HEK293T (cell line): ENCODE data around the gene HOXA11.
A peak's percentile ranks its signal among the peaks of the same experiment; 100 is the strongest.

Source experiments
- ARNT ChIP-seq: fragments of 450-650 bp; IDR thresholded peaks from 2 replicates; pipeline ENCODE4 v1.6.1; 2017; ENCODE audit warnings: mild to moderate bottlenecking
- BHLHE40 ChIP-seq: fragments of 450-650 bp; IDR thresholded peaks from 2 replicates; pipeline ENCODE4 v1.6.1; 2016; ENCODE audit warnings: mild to moderate bottlenecking, moderate library complexity, borderline replicate concordance
- CTBP1 ChIP-seq: fragments of 450-650 bp; IDR thresholded peaks from 2 replicates; pipeline ENCODE4 v1.6.1; 2016; ENCODE audit warnings: borderline replicate concordance
- FOXA1 ChIP-seq: fragments of 450-650 bp; IDR thresholded peaks from 2 replicates; pipeline ENCODE4 v1.6.1; 2016; ENCODE audit warnings: mild to moderate bottlenecking
- FOXK2 ChIP-seq: fragments of 450-650 bp; IDR thresholded peaks from 2 replicates; pipeline ENCODE4 v1.6.1; 2016; ENCODE audit warnings: mild to moderate bottlenecking
- FOXM1 ChIP-seq: fragments of 450-650 bp; IDR thresholded peaks from 2 replicates; pipeline ENCODE4 v1.6.1; 2017; ENCODE audit warnings: mild to moderate bottlenecking, borderline replicate concordance
- HDGF ChIP-seq: fragments of 450-650 bp; IDR thresholded peaks from 2 replicates; pipeline ENCODE4 v1.6.1; 2017; ENCODE audit warnings: antibody characterized with exemption, borderline replicate concordance
- L3MBTL2 ChIP-seq: fragments of 450-650 bp; conservative IDR thresholded peaks from 2 replicates; pipeline ENCODE4 v1.6.1; 2016; ENCODE audit warnings: mild to moderate bottlenecking
- NFRKB ChIP-seq: fragments of 450-650 bp; IDR thresholded peaks from 2 replicates; pipeline ENCODE4 v1.6.1; 2016; ENCODE audit warnings: mild to moderate bottlenecking, moderate library complexity
- SP1 ChIP-seq: fragments of 450-650 bp; IDR thresholded peaks from 2 replicates; pipeline ENCODE4 v1.6.1; 2017
- SUZ12 ChIP-seq: fragments of 450-650 bp; IDR thresholded peaks from 2 replicates; pipeline ENCODE4 v1.6.1; 2016; ENCODE audit warnings: mild to moderate bottlenecking
- TARDBP ChIP-seq: fragments of 450-650 bp; IDR thresholded peaks from 2 replicates; pipeline ENCODE4 v1.6.1; 2016
- ZNF384 ChIP-seq: fragments of 450-650 bp; IDR thresholded peaks from 2 replicates; pipeline ENCODE4 v1.6.1; 2016

- TF ChIP-seq BHLHE40 (no peak), ZNF384 (no peak), TARDBP (no peak), L3MBTL2 (no peak), FOXA1 (no peak), FOXM1 (no peak), HDGF (no peak), SUZ12 (no peak), SP1 (no peak), CTBP1 (peak; percentile 70; the same call in 1 of the 2 replicates), NFRKB (no peak), ARNT (no peak), FOXK2 (no peak)
Measured at GRCh38 chr7:27151931-27152815, 32.9 kb downstream of the HOXA11 start, which contains the start of gene HOXA3.
